ENCODE data around the gene MTHFD1L. TPM values are rescaled to one million over a fixed set of nuclear protein-coding genes. Genes with fewer than 3 reads are reported as not detected.

MTHFD1L gene
- total and polyA plus RNA-seq, 10 donors, result 6.7 to 32.1 (median 13.1) TPM

DNA sequence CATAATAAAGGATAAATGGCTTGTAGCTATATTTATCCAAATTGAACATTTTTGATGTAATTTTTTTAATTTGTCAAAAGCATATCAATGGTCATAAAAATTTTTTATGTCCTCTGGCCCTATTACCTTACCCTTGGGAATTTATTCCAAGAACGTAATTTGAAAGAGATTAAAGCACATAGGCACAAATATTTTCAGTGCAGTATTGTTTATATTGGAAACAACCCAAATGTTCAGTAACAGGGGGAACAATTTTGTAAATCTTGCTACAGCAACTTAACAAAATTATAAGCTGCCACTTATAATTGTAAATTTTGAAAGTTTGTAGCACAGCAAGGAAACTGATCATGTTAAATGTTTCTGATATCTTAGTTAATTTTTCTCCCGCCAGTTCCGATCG is 142.4 kb downstream of the MTHFD1L start:
- Histone ChIP-seq H3K27ac (no peak overlapping the region), H3K36me3 (no peaks in the 10 kb centered on the region), H3K4me1 (peaks cover 0 to 32% (median 19%) of the 10 kb centered on the region in 6 donors), H3K4me3 (no peak overlapping the region), H3K27me3 (replicated peaks in 1 of 7) (no peaks in the 10 kb centered on the region), H3K9me3 (no peaks in the 10 kb centered on the region)
- 82 to 97% (median 94%) methylated on average over 4 of the region's 4 CpGs for WGBS, 5 donors
- TF ChIP-seq POLR2AphosphoS5 (IDR thresholded peaks at IDR 0.05), result no peak
- no peak for TF ChIP-seq POLR2A (IDR thresholded peaks at IDR 0.05)
- TF ChIP-seq, protein P1, sequence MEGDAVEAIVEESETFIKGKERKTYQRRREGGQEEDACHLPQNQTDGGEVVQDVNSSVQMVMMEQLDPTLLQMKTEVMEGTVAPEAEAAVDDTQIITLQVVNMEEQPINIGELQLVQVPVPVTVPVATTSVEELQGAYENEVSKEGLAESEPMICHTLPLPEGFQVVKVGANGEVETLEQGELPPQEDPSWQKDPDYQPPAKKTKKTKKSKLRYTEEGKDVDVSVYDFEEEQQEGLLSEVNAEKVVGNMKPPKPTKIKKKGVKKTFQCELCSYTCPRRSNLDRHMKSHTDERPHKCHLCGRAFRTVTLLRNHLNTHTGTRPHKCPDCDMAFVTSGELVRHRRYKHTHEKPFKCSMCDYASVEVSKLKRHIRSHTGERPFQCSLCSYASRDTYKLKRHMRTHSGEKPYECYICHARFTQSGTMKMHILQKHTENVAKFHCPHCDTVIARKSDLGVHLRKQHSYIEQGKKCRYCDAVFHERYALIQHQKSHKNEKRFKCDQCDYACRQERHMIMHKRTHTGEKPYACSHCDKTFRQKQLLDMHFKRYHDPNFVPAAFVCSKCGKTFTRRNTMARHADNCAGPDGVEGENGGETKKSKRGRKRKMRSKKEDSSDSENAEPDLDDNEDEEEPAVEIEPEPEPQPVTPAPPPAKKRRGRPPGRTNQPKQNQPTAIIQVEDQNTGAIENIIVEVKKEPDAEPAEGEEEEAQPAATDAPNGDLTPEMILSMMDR (IDR thresholded peaks at IDR 0.05 in 8 of 11, conservative IDR thresholded peaks at IDR 0.05 in 3 of 11), result no peak
- no peak for DNase-seq
- intact Hi-C loops (cut with DNase I; ENCODE audit: low total_unique reads), result loop anchor here (10.0 kb wide), 1 partner anchor 113 kb away; no protein-coding TSS in a partner anchor

DNA sequence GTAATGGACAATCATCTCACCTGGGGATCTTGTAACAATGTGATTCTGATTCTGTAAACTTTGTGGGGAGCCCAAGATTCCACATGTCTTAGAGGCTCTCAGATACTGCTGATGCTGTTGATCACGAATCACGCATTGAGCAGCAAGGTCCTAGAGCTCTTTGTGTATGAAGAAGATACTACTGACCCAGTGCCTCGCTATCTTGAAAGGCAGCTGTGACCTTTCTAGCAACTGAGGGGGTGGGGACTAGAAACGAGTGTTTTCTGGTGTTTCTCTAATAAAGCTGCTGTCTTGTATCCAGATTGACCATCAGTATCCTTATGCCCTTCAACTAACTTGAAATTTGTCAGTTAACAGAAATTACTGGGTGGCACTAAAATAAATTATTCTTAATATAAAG is 142.9 kb downstream of the MTHFD1L start:
- no peak for DNase-seq
- intact Hi-C loops (cut with DNase I; ENCODE audit: low total_unique reads), result loop anchor here (10.0 kb wide), 1 partner anchor 114 kb away; no protein-coding TSS in a partner anchor
- WGBS, 5 donors, result 89 to 95% (median 90%) methylated on average over 4 of the region's 4 CpGs

DNA sequence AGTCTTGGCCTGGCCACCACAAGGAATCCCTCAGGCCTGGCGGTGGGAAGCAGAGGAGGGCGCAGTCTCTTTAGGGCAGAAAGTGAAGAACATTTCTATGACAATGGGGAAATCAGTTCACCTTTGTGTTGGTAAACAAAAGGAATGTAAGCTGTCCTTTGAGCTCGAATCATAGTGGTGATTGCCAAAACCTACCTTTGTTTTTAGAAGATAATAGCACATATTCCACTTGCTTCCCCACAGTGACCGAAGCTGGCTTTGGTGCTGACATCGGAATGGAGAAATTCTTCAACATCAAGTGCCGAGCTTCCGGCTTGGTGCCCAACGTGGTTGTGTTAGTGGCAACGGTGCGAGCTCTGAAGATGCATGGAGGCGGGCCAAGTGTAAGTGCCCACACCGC is 144.1 kb downstream of the MTHFD1L start:
- TF ChIP-seq POLR2A (IDR thresholded peaks at IDR 0.05) (no peak), POLR2AphosphoS5 (IDR thresholded peaks at IDR 0.05) (no peak)
- TF ChIP-seq, protein P1 (IDR thresholded peaks at IDR 0.05 in 8 of 11, conservative IDR thresholded peaks at IDR 0.05 in 3 of 11), result no peak
- 94 to 97% (median 96%) methylated on average over 12 of the region's 12 CpGs for WGBS, 5 donors
- Histone ChIP-seq H3K27ac (no peak overlapping the region), H3K4me3 (no peak overlapping the region), H3K9me3 (no peaks in the 10 kb centered on the region), H3K36me3 (no peaks in the 10 kb centered on the region), H3K4me1 (peaks cover 4 to 28% (median 18%) of the 10 kb centered on the region in 6 donors), H3K27me3 (replicated peaks in 1 of 7) (no peaks in the 10 kb centered on the region)
- intact Hi-C loops (cut with DNase I; ENCODE audit: low total_unique reads), result loop anchor here (10.0 kb wide), 1 partner anchor 115 kb away; no protein-coding TSS in a partner anchor
- no peak for DNase-seq

More for the DNA sequence above, 142.9 kb downstream of the MTHFD1L start:
- Histone ChIP-seq H3K27me3 (replicated peaks in 1 of 7) (no peaks in the 10 kb centered on the region), H3K9me3 (no peaks in the 10 kb centered on the region), H3K27ac (no peak overlapping the region), H3K4me3 (no peak overlapping the region), H3K36me3 (no peaks in the 10 kb centered on the region), H3K4me1 (peaks cover 0 to 32% (median 19%) of the 10 kb centered on the region in 6 donors)
- TF ChIP-seq POLR2A (IDR thresholded peaks at IDR 0.05), result no peak
- TF ChIP-seq, protein P1 (IDR thresholded peaks at IDR 0.05 in 8 of 11, conservative IDR thresholded peaks at IDR 0.05 in 3 of 11), result no peak

DNA sequence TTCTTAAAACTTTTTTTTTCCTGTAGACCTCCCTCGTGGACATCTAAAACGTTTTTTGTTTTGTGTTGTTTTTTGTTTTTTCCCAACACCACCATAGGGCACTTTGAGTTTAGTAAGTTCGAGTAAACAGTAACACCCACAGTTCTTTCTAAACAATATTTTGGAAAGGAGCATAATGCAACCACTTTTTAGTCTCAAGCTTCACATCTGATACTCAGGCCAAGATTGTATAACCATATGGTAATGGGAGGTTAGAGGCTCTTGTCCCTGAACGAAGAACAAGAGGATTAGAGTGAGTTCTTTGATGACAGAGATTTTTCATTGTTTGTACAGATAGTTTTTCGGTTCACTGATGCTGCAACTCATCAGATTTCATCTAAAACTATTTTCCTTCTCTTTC is 144.6 kb downstream of the MTHFD1L start:
- H3K4me1 ChIP-seq, result peaks cover 2 to 28% (median 17%) of the 10 kb centered on the region in 6 donors
- intact Hi-C loops (cut with DNase I; ENCODE audit: low total_unique reads), result no loop called here
- no peaks in the 10 kb centered on the region for H3K36me3 ChIP-seq
- no peak overlapping the region for H3K27ac ChIP-seq
- H3K4me3 ChIP-seq, result no peak overlapping the region
- no peaks in the 10 kb centered on the region for H3K27me3 ChIP-seq (replicated peaks in 1 of 7)
- TF ChIP-seq POLR2A (IDR thresholded peaks at IDR 0.05) (no peak), POLR2AphosphoS5 (IDR thresholded peaks at IDR 0.05) (no peak)
- TF ChIP-seq, protein P1 (IDR thresholded peaks at IDR 0.05 in 8 of 11, conservative IDR thresholded peaks at IDR 0.05 in 3 of 11), result no peak
- 86 to 93% (median 89%) methylated on average over 5 of the region's 5 CpGs for WGBS, 5 donors
- no peaks in the 10 kb centered on the region for H3K9me3 ChIP-seq
- DNase-seq, result no peak
